ENCODE results near the gene RPL18.

The RPL18 gene

DNA sequence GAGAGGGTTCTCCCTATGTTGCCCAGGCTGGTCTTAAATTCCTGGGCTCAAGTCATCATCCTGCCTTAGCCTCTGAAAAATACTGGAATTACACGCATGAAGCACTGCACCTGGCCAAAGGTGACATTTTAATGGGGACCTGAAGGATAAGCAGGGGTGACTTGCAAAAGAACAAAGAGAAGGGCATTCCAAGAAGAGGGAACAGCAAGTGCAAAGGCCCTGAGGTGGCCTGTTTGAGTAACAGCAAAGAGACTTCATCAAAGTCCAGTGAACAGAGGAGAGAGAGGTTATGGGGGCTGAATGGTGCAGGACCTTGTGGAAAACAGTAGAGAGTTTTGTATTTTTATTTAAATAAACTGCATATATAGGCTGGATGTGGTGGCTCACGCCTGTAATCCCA is 22.9 kb upstream of the RPL18 start:
- no peaks in the 10 kb centered on the region for H3K27me3 ChIP-seq (ENCODE audit: control insufficient read depth, insufficient read depth, low read length)
- H3K36me3 ChIP-seq (ENCODE audit: control insufficient read depth, insufficient read depth, low read length) = no peaks in the 10 kb centered on the region
- no peak overlapping the region for H3K4me3 ChIP-seq (ENCODE audit: low read depth, low read length)
- no peak overlapping the region for H3K9ac ChIP-seq (ENCODE audit: low read depth, low read length)
- no peaks in the 10 kb centered on the region for H3K9me3 ChIP-seq (ENCODE audit: control insufficient read depth, insufficient read depth, low read length)
- H3K4me1 ChIP-seq (ENCODE audit: control insufficient read depth, insufficient read depth, low read length) = peaks cover 8% of the 10 kb centered on the region

- H3K4me1 ChIP-seq (ENCODE audit: control insufficient read depth, insufficient read depth, low read length) = peaks cover 8% of the 10 kb centered on the region
- H3K9ac ChIP-seq (ENCODE audit: low read depth, low read length) = peak overlapping the region; percentile 26
- H3K9me3 ChIP-seq (ENCODE audit: control insufficient read depth, insufficient read depth, low read length) = no peaks in the 10 kb centered on the region
- peak overlapping the region; percentile 84 for H3K4me3 ChIP-seq (ENCODE audit: low read depth, low read length)
- H3K36me3 ChIP-seq (ENCODE audit: control insufficient read depth, insufficient read depth, low read length) = no peaks in the 10 kb centered on the region
- H3K27me3 ChIP-seq (ENCODE audit: control insufficient read depth, insufficient read depth, low read length) = no peaks in the 10 kb centered on the region
These were observed 20.8 kb upstream of the RPL18 start for GRCh38 chr19:48639483-48640375.

DNA sequence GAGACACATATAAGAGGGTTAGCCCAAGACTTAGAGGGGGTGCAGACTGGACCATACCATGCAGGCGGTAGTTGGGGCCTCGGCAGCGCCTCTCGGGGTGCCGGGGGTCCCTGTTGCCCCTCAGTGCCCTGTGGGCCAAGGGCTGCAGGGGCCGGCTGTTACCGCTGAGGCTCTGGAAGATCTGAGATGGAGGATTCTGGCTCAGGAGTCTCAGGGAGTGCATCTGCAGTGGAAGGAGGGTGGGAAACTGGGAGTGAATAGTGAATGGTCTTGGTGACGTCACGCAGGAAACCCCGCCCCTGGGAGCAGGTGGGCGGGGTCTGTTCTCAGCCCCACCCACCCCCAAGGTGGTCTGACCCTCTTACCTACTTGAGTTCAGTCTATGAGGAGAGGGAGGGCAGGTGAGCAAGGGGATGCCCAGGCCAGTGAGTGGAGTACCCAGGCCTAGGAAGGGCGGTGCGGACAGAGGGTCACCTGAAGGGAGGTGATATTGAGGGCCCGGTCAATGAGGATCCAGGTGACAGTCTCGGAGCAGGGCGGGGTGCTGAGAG is 19.9 kb upstream of the RPL18 start:
- no peaks in the 10 kb centered on the region for H3K27me3 ChIP-seq (ENCODE audit: control insufficient read depth, insufficient read depth, low read length)
- peaks cover 9% of the 10 kb centered on the region for H3K4me1 ChIP-seq (ENCODE audit: control insufficient read depth, insufficient read depth, low read length)
- no peaks in the 10 kb centered on the region for H3K9me3 ChIP-seq (ENCODE audit: control insufficient read depth, insufficient read depth, low read length)
- peak overlapping the region; percentile 84 for H3K4me3 ChIP-seq (ENCODE audit: low read depth, low read length)
- H3K9ac ChIP-seq (ENCODE audit: low read depth, low read length) = peak overlapping the region; percentile 5
- H3K36me3 ChIP-seq (ENCODE audit: control insufficient read depth, insufficient read depth, low read length) = no peaks in the 10 kb centered on the region

DNA sequence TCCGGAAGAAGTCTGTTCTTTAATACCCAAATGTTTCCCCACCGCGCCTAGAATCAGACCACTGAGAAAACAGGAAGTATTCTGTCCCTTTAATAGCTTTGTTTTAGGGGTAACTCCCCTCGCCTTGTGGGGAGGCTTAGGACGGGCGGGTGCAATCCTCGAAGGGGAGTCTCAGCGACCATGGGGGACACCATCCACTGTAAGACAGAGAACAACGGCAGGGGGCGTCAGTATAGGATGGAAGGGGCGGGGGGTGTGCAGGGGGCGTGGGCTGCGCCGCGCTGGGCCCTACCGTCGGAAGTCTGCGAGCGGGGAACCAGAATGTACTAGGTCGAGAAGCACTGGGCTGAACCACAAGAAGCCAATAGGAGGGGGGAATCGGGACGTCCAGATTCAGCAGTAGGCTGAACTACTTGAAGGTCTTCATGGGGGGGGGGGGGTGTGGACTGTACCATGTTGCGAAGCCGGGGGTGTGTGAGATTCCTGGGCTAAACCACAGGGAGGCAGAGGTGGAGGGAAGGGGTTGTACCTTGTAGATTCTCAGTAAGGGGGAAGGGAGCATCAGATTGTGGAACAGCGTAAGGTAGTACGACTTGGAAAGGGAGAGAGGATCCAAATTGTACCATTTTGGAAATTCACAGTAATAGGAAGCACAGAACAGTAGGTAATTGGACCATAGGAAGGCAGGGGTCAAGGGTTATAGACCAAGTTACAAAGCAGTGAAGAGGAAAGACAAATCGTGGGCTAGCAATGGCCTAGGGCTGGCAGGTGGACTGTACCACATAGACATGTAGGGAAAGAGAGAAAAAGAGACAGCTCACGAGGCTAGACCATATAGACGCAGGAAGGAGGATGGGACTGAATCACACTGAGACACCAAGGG is 19.2 kb upstream of the RPL18 start:
- H3K9me3 ChIP-seq (ENCODE audit: control insufficient read depth, insufficient read depth, low read length) = no peaks in the 10 kb centered on the region
- H3K36me3 ChIP-seq (ENCODE audit: control insufficient read depth, insufficient read depth, low read length) = no peaks in the 10 kb centered on the region
- peak overlapping the region; percentile 84 for H3K4me3 ChIP-seq (ENCODE audit: low read depth, low read length)
- H3K27me3 ChIP-seq (ENCODE audit: control insufficient read depth, insufficient read depth, low read length) = no peaks in the 10 kb centered on the region
- peak overlapping the region; percentile 87 for H3K9ac ChIP-seq (ENCODE audit: low read depth, low read length)
- H3K4me1 ChIP-seq (ENCODE audit: control insufficient read depth, insufficient read depth, low read length) = peaks cover 11% of the 10 kb centered on the region

- Histone ChIP-seq H3K9ac (ENCODE audit: low read depth, low read length) (peak overlapping the region; percentile 87), H3K9me3 (ENCODE audit: control insufficient read depth, insufficient read depth, low read length) (no peaks in the 10 kb centered on the region), H3K4me1 (ENCODE audit: control insufficient read depth, insufficient read depth, low read length) (peaks cover 11% of the 10 kb centered on the region), H3K4me3 (ENCODE audit: low read depth, low read length) (peak overlapping the region; percentile 78), H3K27me3 (ENCODE audit: control insufficient read depth, insufficient read depth, low read length) (no peaks in the 10 kb centered on the region), H3K36me3 (ENCODE audit: control insufficient read depth, insufficient read depth, low read length) (peaks cover 3% of the 10 kb centered on the region)
These were observed 18.5 kb upstream of the RPL18 start for GRCh38 chr19:48637449-48637947.

DNA sequence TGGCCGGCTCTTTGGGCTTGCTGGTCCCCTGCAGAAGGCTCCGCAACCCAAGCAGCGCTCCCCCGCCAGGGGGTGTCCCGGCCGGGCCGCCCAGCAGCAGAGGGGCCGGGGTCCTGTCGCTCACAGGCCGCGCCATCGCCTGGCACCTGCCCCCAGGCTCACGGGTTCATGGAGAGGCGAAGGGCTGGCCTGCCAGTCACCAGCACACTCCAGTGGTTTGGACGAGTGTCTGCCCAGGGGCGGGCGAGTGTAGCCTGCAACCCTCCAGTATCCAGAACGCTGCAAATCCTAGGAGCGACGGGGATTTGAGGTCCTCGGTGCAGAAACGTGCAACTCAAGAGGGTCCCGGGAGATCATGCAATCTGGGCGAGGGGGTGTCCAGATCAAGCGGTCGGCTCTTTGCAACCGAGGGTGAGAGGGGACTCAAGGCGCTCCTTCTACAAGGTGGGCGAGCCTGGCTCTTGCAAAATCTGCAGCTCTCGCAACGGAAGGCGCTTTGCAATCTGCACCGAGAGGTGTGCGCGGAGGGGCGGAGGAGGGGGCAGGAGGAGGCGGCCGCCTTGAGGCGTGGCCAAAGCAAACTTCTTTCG is 18.0 kb upstream of the RPL18 start, which contains the start of gene DBP:
Gene DBP, minus strand, starts transcription at position 521 of the 590 bp plus-strand sequence. Its CDS starts 385 bp downstream, at position 136.
- H3K27me3 ChIP-seq (ENCODE audit: control insufficient read depth, insufficient read depth, low read length) = no peaks in the 10 kb centered on the region
- peak within 1 kb of the TSS; percentile 87 for H3K9ac ChIP-seq (ENCODE audit: low read depth, low read length)
- peaks cover 6% of the 10 kb centered on the region for H3K36me3 ChIP-seq (ENCODE audit: control insufficient read depth, insufficient read depth, low read length)
- no peaks in the 10 kb centered on the region for H3K9me3 ChIP-seq (ENCODE audit: control insufficient read depth, insufficient read depth, low read length)
- peaks cover 11% of the 10 kb centered on the region for H3K4me1 ChIP-seq (ENCODE audit: control insufficient read depth, insufficient read depth, low read length)
- H3K4me3 ChIP-seq (ENCODE audit: low read depth, low read length) = peak within 1 kb of the TSS; percentile 78

DNA sequence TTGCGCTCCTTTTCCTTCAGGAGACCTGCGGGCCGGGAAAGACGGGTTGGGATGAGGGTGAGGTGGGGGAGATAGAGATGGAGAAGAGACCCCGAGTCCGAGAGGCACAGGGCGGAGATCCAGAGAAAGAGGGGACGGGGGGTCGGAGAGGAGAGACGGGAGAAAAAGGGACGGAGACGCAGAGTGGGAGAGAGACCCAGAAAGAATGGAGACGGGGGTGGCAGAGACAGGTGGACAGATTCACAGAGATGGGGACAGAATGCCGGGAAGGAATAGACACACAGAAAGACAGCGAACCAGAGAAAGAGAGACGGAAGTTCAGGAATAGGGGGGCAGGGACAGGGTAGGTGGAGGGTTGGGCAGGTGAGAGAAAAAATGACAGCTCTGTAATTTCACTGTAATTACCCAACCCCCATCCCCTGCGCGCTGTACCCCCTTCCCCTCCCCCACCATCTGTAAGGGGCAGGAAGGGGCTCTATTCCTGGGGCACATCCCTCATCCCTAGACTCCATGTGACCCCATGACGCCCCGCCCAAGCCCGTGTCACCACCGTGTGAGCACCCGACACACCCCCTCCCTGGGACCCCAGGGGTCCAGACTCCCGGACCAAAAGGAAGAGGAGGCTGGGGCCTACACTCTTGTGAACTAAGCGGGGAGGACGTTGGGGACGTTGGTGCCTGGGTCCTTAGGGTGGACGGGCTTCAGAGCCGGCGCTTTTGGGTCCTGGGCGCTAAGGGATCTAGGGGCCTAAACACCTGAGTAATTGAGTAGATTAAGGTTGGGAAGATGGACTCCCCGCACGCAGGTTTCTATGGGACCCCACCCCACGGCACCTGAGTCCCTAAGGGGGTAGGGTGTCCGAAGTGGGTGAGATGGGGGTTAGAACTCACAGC is 17.2 kb upstream of the RPL18 start:
- no peaks in the 10 kb centered on the region for H3K27me3 ChIP-seq (ENCODE audit: control insufficient read depth, insufficient read depth, low read length)
- peaks cover 6% of the 10 kb centered on the region for H3K36me3 ChIP-seq (ENCODE audit: control insufficient read depth, insufficient read depth, low read length)
- H3K4me3 ChIP-seq (ENCODE audit: low read depth, low read length) = peak overlapping the region; percentile 71
- H3K4me1 ChIP-seq (ENCODE audit: control insufficient read depth, insufficient read depth, low read length) = peaks cover 11% of the 10 kb centered on the region
- H3K9ac ChIP-seq (ENCODE audit: low read depth, low read length) = no peak overlapping the region
- no peaks in the 10 kb centered on the region for H3K9me3 ChIP-seq (ENCODE audit: control insufficient read depth, insufficient read depth, low read length)

GRCh38 chr19:48635263-48635965 is 16.4 kb upstream of the RPL18 start:
- peaks cover 11% of the 10 kb centered on the region for H3K4me1 ChIP-seq (ENCODE audit: control insufficient read depth, insufficient read depth, low read length)
- peaks cover 6% of the 10 kb centered on the region for H3K36me3 ChIP-seq (ENCODE audit: control insufficient read depth, insufficient read depth, low read length)
- peak overlapping the region; percentile 71 for H3K4me3 ChIP-seq (ENCODE audit: low read depth, low read length)
- no peaks in the 10 kb centered on the region for H3K9me3 ChIP-seq (ENCODE audit: control insufficient read depth, insufficient read depth, low read length)
- H3K27me3 ChIP-seq (ENCODE audit: control insufficient read depth, insufficient read depth, low read length) = no peaks in the 10 kb centered on the region
- no peak overlapping the region for H3K9ac ChIP-seq (ENCODE audit: low read depth, low read length)

DNA sequence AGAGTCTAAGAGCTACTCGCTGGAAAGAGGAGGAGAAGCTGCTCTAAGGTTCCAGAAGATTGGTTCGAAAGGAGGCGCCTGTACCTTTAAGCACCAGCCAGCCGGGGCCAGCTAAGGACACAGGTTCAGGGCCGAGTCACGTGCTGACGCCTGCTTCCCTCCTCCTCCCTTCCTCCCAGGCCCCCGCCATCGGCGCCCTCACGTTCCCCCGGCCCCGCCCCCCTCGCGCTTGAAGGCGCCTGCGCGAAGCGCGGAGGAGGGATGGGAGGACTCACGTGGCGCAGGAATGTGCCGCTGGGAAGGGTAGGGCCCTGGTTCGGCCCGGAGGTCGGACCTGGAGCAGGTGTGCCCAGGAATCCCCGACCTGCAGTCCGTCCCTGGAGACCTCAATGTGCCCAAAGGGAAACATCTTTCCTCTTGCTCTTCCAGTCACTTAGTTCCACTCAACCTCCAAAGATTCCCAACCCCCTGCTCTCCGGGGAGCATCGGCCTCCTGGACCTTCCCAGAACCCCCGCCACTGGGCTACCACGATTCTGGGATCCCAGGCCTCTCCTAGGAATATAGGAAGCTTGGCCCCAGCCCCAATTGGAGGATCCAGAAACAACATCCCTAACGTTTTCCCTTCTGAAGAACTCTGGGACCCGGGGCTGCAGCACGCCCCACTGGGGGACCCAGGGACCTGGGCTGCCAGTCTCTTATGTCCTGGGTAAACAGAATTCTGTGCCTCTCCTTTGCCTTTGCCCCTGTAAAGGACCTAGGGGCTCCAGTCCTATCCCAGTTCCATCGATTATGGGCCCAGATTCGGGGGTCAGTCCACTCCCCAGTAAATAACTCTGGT is 15.7 kb upstream of the RPL18 start:
- peak overlapping the region; percentile 63 for H3K4me3 ChIP-seq (ENCODE audit: low read depth, low read length)
- no peak overlapping the region for H3K9ac ChIP-seq (ENCODE audit: low read depth, low read length)

DNA sequence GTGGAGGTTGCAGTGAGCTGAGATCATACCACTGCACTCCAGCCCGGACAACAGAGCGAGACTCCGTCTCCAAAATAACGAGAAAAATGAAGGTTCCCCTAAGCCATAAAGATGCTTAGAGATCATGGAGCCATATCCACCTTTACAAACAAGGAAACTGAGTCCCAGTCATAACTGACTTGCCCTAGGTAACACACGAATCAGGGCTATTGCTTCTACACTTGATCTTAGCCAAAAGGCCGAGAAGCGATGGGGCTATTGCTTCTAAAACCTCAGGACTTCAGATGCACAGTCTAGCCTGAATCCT is 15.0 kb upstream of the RPL18 start:
- H3K4me3 ChIP-seq (ENCODE audit: low read depth, low read length) = peak overlapping the region; percentile 6
- H3K9me3 ChIP-seq (ENCODE audit: control insufficient read depth, insufficient read depth, low read length) = no peaks in the 10 kb centered on the region
- no peaks in the 10 kb centered on the region for H3K27me3 ChIP-seq (ENCODE audit: control insufficient read depth, insufficient read depth, low read length)
- no peak overlapping the region for H3K9ac ChIP-seq (ENCODE audit: low read depth, low read length)
- H3K36me3 ChIP-seq (ENCODE audit: control insufficient read depth, insufficient read depth, low read length) = peaks cover 6% of the 10 kb centered on the region
- H3K4me1 ChIP-seq (ENCODE audit: control insufficient read depth, insufficient read depth, low read length) = peaks cover 9% of the 10 kb centered on the region

More for the DNA sequence above, 15.7 kb upstream of the RPL18 start:
- H3K27me3 ChIP-seq (ENCODE audit: control insufficient read depth, insufficient read depth, low read length) = no peaks in the 10 kb centered on the region
- peaks cover 6% of the 10 kb centered on the region for H3K36me3 ChIP-seq (ENCODE audit: control insufficient read depth, insufficient read depth, low read length)
- H3K4me1 ChIP-seq (ENCODE audit: control insufficient read depth, insufficient read depth, low read length) = peaks cover 9% of the 10 kb centered on the region
- no peaks in the 10 kb centered on the region for H3K9me3 ChIP-seq (ENCODE audit: control insufficient read depth, insufficient read depth, low read length)

All from iPS-15b (cell line).